GM12872 (cell line): Measurements from ENCODE around the gene ZNF267.

Experiments
- TF ChIP-seq, protein P1 (sequence below): IDR thresholded peaks from 3 replicates; pipeline ENCODE4 v1.5.1; 2011; ENCODE audit warnings: low read depth, mild to moderate bottlenecking, low read length, moderate library complexity; ENCODE audit not compliant: insufficient read depth

The ZNF267 gene

GRCh38 chr16:31873556-31874365, at the start of gene ZNF267:
ZNF267 (plus strand) TSS chr16:31873807; CDS start chr16:31873967, 160 bp downstream.
- TF ChIP-seq, protein P1, sequence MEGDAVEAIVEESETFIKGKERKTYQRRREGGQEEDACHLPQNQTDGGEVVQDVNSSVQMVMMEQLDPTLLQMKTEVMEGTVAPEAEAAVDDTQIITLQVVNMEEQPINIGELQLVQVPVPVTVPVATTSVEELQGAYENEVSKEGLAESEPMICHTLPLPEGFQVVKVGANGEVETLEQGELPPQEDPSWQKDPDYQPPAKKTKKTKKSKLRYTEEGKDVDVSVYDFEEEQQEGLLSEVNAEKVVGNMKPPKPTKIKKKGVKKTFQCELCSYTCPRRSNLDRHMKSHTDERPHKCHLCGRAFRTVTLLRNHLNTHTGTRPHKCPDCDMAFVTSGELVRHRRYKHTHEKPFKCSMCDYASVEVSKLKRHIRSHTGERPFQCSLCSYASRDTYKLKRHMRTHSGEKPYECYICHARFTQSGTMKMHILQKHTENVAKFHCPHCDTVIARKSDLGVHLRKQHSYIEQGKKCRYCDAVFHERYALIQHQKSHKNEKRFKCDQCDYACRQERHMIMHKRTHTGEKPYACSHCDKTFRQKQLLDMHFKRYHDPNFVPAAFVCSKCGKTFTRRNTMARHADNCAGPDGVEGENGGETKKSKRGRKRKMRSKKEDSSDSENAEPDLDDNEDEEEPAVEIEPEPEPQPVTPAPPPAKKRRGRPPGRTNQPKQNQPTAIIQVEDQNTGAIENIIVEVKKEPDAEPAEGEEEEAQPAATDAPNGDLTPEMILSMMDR: no peak

GRCh38 chr16:31833047-31833446, 40.6 kb upstream of the ZNF267 start:
- TF ChIP-seq, protein P1: no peak

GRCh38 chr16:31842864-31843263, 30.7 kb upstream of the ZNF267 start:
- TF ChIP-seq, protein P1: no peak

GRCh38 chr16:31853291-31853690, 20.3 kb upstream of the ZNF267 start:
- TF ChIP-seq, protein P1: no peak

- TF ChIP-seq, protein P1: no peak
Measured at GRCh38 chr16:31860508-31860907, 13.1 kb upstream of the ZNF267 start.

DNA sequence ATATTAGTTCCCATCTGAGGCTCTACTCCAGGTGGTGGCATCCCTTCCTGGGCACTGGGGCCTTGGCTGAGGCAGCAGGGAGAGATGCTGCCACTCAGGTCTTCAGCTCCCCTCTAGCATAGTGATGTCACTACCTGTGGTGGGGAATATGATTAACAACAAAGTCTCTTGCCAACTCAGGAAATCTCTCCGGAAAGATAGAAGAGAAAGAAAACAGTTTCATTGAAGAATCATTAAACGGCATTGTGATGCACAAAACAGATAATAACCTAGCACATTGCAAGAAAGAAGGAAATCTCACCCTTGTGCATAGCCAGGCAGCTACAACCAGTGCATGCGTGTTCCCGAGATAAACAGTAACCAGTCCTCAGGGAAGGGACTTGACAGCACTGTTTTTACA, 12.2 kb upstream of the ZNF267 start:
- TF ChIP-seq, protein P1: no peak

GRCh38 chr16:31862761-31863160, 10.8 kb upstream of the ZNF267 start:
- TF ChIP-seq, protein P1: no peak
